Measurements from ENCODE around the gene PITPNM2. TPM values are rescaled to one million over a fixed set of nuclear protein-coding genes. Genes with fewer than 3 reads are reported as not detected.

PITPNM2 gene
- total and polyA plus RNA-seq, 12 donors, result 5.6 to 32.7 (median 18.4) TPM

GRCh38 chr12:123115409-123116121, 35.3 kb downstream of the PITPNM2 start:
- H3K4me1 ChIP-seq, result peaks cover 24 to 84% (median 65%) of the 10 kb centered on the region in 9 donors
- DNase-seq (peak in 1 of 2 donors; percentile 78), ATAC-seq (peak; percentile 85 to 95 (median 92))
- intact Hi-C loops (cut with DNase I), result loop anchor here in 1 of 10 donors (2.0 kb wide), 1 partner anchor 33 kb away; no protein-coding TSS in a partner anchor
- H3K9me3 ChIP-seq, result no peaks in the 10 kb centered on the region
- peak overlapping the region; percentile 59 to 85 (median 68) for H3K27ac ChIP-seq
- H3K4me3 ChIP-seq, result no peak overlapping the region
- 35 to 44% methylated on average over 8 of the region's 8 CpGs for WGBS, 2 donors
- no peaks in the 10 kb centered on the region for H3K27me3 ChIP-seq
- no peaks in the 10 kb centered on the region for H3K36me3 ChIP-seq
- no peak for TF ChIP-seq CTCF (IDR thresholded peaks at IDR 0.05)

- Histone ChIP-seq H3K27me3 (no peaks in the 10 kb centered on the region), H3K4me1 (peaks cover 24 to 86% (median 62%) of the 10 kb centered on the region in 9 donors), H3K9me3 (no peaks in the 10 kb centered on the region), H3K27ac (peak overlapping the region; percentile 3 to 85 (median 68)), H3K36me3 (peaks cover 0 to 8% (median 0%) of the 10 kb centered on the region in 9 donors), H3K4me3 (no peak overlapping the region)
- DNase-seq (no peak), ATAC-seq (peak in 5 of 8 donors; percentile 2 to 19 (median 14))
- WGBS, 2 donors, result 69 to 70% methylated on average over 13 of the region's 13 CpGs
- intact Hi-C loops (cut with DNase I), result no loop called here
- no peak for TF ChIP-seq CTCF (IDR thresholded peaks at IDR 0.05)
These were observed 36.4 kb downstream of the PITPNM2 start for GRCh38 chr12:123114304-123115083.

GRCh38 chr12:123113026-123113425, 37.9 kb downstream of the PITPNM2 start:
- TF ChIP-seq CTCF (IDR thresholded peaks at IDR 0.05), result no peak
- peaks cover 0 to 10% (median 0%) of the 10 kb centered on the region in 9 donors for H3K36me3 ChIP-seq
- 58 to 66% methylated on average over 8 of the region's 8 CpGs for WGBS, 2 donors
- intact Hi-C loops (cut with DNase I), result no loop called here
- H3K27ac ChIP-seq, result peak overlapping the region in 2 of 10 donors; percentile 6 to 42
- no peak for ATAC-seq
- no peak for DNase-seq
- H3K4me3 ChIP-seq, result no peak overlapping the region
- no peaks in the 10 kb centered on the region for H3K9me3 ChIP-seq
- H3K4me1 ChIP-seq, result peaks cover 39 to 98% (median 73%) of the 10 kb centered on the region in 9 donors
- no peaks in the 10 kb centered on the region for H3K27me3 ChIP-seq

GRCh38 chr12:123111498-123112165, 39.3 kb downstream of the PITPNM2 start:
- WGBS, 2 donors, result 80 to 84% methylated on average over 18 to 19 of the region's 19 CpGs
- no peak for TF ChIP-seq CTCF (IDR thresholded peaks at IDR 0.05)
- H3K27me3 ChIP-seq, result no peaks in the 10 kb centered on the region
- intact Hi-C loops (cut with DNase I), result no loop called here
- peaks cover 53 to 98% (median 81%) of the 10 kb centered on the region in 9 donors for H3K4me1 ChIP-seq
- ATAC-seq, result peak in 1 of 8 donors; percentile 4
- peaks cover 0 to 10% (median 0%) of the 10 kb centered on the region in 9 donors for H3K36me3 ChIP-seq
- peak overlapping the region in 5 of 10 donors; percentile 14 to 47 (median 23) for H3K27ac ChIP-seq
- no peak for DNase-seq
- no peaks in the 10 kb centered on the region for H3K9me3 ChIP-seq
- H3K4me3 ChIP-seq, result no peak overlapping the region
